Inferior parietal cortex (tissue), 1 donor: Measurements from ENCODE around the gene KCNH2.

Experiments
- DNase-seq: peaks from one replicate; pipeline ENCODE4 v3.0.0-alpha.2; 2016; ENCODE audit errors: extremely low spot score

Gene KCNH2

DNA sequence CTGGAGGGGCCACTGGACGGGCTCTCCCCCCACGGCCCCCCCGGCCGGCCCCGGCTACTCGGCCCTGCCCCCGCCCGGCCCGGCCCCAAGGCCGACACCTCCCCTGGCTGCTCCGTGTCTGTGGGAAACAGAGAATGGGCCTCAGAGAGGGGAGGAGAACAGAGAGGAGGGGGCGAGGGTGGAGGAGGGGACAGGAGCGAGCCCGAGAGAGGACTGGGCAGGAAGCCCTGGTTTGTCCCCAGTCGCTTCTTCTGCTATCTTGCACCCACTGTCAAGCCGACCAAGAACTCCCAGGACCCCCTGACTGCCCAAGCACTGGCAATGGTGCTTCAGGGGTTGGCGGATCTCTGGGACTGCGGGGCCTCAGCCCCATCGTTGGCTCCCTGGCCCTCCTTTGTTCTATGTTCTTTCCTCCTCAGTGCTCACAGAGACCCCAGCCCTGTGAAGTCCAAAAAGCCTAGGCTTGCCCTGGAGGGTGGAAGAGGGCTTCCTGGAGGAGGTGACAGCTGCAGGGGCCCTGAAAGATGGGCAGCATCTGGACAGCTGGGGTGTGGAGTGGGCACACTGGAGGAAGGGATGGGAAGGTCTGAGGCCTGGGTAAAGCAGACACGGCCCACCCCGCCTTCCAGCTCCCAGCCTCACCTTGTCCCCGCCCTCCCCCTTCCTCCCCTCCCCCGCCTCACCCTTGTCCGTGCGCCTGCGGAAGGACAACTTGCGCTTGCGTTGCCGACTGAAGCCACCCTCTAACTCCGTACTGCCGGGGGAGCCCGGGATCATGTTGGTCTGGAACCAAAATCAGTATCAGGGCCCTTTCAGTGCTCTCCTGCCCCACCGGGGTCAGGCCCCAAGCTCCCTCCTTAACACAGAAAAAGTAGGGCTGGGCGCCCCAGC, 30.1 kb downstream of the KCNH2 start:
- DNase-seq: no peak

DNA sequence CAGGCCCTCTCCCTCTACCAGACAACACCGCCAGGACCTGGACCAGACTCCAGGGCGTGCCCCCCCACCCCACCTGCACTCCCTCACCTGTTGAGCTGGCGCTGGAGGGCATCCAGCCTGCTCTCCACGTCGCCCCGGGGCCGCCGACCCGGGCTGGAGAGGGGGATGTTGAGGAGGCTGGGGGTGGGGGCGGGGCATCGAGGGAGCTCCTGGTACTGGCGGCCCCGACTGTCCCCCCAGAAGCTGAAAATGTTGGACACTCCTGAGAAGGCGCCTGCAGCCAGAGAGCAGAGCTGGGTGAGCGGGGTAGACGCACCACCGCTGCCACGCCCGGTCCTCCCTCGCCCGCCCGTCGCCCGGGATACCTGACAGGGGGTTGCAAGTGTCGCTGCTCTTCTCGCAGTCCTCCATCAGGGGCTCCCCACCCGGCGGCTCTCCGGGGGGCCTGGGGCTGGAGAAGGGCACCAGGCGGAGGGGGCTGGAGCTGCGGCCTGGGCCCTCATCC, 30.8 kb downstream of the KCNH2 start:
- no peak for DNase-seq

- DNase-seq: no peak
Measured at GRCh38 chr7:150946421-150947240, 31.5 kb downstream of the KCNH2 start.

- peak; percentile 22 for DNase-seq
Measured at GRCh38 chr7:150945853-150946420, 32.2 kb downstream of the KCNH2 start.

DNA sequence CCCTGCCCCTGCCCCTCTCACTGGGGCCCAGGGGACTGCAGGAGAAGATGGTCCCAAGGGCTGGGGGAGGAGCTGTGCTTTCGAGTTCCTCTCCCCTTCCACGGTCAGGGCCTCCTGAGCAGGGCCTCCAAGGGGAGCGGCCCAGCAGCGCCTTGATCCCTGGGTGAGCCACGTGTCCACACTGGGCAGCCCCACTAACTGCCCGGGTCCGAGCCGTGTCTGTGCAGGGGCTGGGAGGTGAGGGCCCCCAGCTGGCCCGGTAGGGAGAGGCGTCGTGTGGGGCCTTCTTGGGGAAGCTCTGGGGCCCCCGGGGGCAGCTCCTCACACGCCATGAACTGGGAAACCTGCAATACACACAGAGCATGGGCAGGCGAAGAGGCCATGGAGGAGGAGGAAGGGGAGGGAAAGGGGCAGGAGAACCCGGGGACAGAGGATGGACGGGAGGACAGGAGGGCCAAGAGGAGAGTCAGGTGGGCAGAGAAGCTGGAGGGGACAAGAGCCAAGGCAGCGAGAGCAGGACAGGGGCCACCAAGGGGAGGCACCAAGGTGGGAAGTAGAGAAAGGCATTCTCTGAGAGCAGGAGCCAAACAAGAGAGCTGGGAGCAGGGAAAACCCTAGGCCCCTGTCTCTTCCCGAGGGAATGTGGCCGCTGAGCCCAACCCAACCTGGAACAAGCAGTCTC, 32.8 kb downstream of the KCNH2 start:
- DNase-seq: no peak

DNA sequence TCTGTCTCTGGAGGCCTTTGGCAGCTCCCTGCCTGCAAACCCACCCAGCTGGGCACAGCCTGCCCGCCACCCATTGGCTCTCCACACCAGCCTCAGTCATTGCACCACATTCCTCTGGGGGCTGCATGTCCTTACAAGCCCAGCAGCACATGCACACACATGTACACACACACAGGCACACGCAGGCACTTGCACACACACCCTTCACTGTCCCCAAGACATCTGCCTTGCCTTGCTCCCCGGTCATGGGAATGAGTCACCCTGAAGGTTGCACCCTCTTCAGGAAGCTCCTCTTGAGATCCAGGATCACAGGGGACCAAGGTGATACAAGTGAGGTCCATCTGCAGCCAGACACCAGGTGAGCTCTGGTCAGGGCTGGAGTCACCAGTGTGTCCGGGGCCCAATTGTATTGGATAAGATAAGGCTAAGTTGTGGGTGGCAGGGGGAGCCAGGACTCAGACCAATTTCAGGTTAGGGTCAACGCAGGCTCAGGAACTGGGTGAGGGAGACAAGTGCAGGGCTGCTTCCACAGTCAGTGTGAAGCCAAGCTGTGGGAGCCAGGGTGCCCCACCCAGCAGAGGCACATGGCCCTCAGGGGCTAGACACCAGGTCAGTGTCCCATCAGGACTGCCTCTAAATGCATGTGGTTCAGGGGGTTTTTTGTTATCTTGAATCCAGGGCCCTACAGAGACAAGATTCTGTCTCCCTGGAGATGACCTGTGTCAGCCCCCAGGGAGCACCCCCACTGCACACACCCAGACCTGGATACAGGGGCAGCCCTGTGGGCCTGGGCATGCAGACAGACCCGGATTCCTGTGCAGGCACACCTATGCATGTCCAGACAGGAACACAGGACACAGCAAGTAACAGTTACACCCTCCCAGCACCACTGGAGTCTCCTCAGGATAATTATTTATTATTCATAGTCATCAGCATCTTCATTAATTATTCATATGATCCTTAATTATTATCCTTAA, 33.8 kb downstream of the KCNH2 start:
- no peak for DNase-seq

GRCh38 chr7:150943453-150943814, 34.7 kb downstream of the KCNH2 start:
- no peak for DNase-seq

DNA sequence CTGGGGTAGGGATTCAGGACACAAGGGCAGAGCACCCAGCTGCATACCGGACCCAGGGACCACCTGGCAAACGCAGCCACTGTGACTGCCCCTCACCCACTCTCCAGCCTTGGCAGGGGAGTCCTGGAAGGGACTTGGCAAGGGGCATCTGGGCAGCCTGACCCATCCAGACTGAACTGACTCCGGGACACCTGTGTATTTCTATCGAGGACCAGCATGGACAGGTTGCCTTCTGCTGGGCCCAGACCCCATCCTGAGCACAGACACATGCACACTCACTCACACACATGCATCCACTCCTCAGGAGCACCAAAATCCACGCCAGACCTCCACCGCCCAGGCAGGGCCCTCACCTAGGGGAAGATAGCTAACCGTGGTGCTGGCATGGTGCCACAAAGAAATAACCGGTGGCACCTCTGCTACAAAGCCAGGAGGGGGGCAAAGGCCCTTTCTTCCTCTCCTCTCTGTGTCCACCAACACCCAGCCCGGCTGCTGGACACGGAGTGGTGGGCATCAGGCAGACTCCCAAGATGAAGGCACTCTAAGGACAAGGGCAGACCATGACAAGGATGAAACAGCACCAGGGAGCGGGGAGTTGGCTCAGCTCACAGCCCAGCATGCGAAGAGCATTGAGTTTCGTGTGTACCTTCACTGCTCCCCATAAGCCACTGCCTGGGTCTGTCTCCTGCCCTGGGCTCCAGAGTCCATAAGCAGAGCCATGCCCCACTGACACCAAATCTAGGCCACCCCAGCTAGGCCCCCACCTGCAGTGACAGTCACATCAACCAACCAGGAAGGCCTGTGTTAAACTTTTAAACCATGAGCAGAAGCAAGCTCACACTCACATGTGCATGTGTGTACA, 35.3 kb downstream of the KCNH2 start:
- no peak for DNase-seq

DNA sequence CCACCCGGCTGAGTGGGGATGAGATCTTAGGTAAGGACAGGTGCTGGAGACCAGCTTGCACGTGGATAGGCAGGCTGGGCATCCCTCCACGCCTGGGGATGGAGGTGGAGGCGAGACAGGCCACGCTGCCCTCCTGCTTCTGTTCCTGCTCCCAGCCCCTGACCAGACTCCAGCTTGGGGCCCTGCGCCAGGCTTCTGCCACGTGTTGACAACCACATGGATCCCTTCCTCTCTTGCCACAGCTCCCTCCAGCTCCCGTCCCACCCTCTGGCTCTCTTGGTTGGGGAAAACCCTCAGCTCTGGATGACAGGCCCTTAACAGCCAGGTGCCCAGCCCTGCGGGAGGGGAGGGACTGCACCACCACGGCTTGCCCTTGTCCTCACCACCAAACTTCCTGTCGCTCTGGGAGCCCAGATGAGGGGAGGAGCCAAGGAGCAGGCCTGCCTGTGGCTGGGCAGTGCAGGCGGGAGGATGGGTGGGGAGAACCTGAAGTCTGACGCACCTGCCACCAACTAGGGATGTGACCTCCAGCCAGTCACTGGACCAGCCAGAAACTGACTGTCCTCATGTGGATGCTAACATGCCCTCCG, 36.0 kb downstream of the KCNH2 start:
- DNase-seq: no peak

DNA sequence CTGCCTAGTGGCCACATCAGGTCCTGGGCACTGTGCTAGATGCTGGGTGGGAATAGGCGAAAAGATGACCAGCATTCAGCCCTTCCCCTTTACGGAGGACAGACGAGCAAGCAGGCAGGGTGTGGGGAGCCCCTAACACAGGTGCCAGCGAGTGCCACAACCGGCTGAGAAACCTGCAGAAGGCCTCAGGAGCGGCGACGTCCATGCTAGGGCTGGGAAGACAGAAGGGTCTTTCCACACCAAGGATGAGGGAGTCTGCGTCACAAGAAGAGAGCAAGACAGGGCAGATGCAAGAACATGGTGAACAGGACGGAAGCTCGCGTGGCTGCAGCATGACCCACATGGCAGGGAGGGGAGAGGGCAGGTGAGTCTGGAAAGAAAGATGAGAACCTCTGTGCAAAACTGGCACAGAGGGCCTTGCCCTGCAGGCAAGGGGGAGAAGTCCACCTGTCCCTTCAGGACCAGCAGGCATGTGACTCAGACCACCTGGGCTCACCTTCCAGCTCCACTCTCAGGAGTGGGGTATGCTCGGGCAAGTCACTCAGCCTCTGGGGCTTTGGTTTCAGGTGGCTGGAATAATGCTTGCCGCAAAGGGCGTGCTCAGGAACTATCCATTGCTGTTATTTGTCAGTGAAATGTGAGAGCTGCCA, 36.6 kb downstream of the KCNH2 start:
- DNase-seq: no peak

DNA sequence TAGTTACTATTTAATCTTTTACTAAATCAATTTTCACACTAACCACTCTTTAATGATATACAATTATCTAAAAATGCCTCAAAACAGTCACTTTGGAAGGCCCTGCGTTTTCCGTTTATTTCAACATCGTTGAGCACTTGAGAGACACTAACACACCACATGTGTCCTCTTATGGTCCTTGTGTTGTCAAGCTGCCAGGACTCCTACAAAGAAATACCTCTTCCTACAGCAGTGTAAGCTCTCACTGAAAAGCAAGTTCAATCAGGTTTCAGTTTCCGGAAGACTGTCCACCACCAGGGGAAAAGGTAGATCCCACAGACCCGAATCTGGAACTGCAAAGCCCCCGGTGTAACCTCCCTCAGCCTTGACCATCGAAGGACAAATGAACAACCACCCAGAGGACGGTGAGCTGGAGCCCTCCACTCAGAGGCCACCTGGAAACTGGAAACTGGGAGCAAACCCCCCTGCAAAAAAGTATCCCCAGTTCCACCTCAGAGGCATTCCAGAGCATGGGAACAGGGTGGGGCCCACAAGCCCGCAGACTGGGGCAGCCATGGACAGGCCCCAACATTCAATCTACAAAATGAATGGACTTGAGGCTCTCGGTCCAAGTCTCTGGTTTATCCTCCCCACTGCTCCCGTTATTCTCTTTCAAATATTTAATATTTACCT, 37.6 kb downstream of the KCNH2 start:
- no peak for DNase-seq

GRCh38 chr7:150939466-150939865, 38.7 kb downstream of the KCNH2 start:
- no peak for DNase-seq

DNA sequence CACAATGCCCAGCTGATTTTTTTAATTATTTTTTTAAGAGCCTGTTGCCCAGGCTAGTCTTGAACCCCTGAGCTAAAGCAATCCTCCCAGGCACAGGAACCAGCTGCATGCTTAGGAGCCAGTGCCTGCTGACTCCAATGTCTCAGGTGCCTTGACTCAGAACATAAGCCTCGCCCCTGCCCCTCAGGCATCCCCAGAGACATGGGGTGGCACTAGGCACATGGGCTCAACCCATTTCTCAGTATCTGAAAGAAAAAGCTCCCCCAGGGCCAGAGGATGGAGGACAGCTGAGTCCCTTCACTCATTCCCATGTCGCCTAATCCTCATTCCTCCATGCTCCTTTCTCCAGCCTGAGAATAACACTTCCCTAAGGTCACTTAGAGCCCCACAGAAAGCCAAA, 39.1 kb downstream of the KCNH2 start:
- no peak for DNase-seq

- no peak for DNase-seq
Measured at GRCh38 chr7:150938566-150938965, 39.6 kb downstream of the KCNH2 start.

GRCh38 chr7:150937848-150938561, 40.1 kb downstream of the KCNH2 start:
- no peak for DNase-seq

DNA sequence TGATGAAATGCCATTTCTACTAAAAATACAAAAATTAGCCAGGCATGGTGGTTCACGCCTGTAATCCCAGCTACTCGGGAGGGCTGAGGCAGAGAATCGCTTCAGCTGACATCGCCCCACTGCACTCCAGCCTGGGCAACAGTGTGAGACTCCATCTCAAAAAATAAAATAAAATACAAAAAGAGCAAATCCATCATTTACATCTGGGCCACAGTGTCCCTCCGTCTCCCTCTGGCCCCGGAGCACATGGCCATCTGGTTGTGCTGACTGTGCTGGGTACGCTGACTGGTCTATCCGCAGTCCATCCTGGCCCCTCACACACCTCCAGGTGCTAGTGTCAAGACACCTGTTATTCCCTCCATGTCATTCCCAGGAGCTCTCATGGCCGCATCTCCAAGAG, 42.1 kb downstream of the KCNH2 start:
- no peak for DNase-seq

GRCh38 chr7:150935149-150935548, 43.0 kb downstream of the KCNH2 start:
- no peak for DNase-seq
